ENCODE data around the gene PRUNE2.

PRUNE2 gene

DNA sequence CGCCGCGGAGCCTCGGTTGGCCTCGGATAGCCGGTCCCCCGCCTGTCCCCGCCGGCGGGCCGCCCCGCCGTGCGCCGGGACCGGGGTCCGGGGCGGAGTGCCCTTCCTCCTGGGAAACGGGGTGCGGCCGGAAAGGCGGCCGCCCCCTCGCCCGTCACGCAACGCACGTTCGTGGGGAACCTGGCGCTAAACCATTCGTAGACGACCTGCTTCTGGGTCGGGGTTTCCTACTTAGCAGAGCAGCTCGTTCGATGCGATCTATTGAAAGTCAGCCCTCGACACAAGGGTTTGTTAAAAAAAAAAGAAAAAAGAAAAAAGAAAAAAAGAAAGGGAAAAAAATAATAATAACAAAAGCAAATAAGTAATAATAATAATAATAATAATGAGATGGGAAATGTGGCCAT is 334.2 kb downstream of the PRUNE2 start:
- TF ChIP-seq, protein P1, sequence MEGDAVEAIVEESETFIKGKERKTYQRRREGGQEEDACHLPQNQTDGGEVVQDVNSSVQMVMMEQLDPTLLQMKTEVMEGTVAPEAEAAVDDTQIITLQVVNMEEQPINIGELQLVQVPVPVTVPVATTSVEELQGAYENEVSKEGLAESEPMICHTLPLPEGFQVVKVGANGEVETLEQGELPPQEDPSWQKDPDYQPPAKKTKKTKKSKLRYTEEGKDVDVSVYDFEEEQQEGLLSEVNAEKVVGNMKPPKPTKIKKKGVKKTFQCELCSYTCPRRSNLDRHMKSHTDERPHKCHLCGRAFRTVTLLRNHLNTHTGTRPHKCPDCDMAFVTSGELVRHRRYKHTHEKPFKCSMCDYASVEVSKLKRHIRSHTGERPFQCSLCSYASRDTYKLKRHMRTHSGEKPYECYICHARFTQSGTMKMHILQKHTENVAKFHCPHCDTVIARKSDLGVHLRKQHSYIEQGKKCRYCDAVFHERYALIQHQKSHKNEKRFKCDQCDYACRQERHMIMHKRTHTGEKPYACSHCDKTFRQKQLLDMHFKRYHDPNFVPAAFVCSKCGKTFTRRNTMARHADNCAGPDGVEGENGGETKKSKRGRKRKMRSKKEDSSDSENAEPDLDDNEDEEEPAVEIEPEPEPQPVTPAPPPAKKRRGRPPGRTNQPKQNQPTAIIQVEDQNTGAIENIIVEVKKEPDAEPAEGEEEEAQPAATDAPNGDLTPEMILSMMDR (IDR thresholded peaks at IDR 0.05; ENCODE audit: borderline replicate concordance, insufficient read depth, low read depth, low read length) = no peak
- no peak overlapping the region for H3K4me3 ChIP-seq (ENCODE audit: low read depth, low read length)

DNA sequence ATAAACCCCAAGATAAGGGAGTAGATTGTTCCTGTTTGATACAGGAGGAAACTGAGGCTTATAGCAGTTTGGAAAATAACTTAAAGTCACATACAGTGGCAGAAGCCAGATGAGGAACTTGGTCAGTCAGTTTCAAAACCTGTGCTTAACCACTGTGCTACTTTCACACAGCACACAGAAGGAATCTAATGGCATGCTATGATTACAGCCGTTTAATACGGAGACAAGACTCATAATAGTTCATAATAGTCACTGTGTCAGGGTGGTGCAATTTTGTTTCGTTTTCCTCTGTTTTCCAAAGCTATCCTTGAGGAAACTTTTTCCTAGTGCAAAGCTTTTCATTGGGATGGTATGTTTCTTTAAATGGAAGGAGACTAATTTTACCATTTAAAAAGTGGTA is 334.6 kb downstream of the PRUNE2 start:
- H3K4me3 ChIP-seq (ENCODE audit: low read depth, low read length) = no peak overlapping the region
- TF ChIP-seq, protein P1 (IDR thresholded peaks at IDR 0.05; ENCODE audit: borderline replicate concordance, insufficient read depth, low read depth, low read length) = no peak

DNA sequence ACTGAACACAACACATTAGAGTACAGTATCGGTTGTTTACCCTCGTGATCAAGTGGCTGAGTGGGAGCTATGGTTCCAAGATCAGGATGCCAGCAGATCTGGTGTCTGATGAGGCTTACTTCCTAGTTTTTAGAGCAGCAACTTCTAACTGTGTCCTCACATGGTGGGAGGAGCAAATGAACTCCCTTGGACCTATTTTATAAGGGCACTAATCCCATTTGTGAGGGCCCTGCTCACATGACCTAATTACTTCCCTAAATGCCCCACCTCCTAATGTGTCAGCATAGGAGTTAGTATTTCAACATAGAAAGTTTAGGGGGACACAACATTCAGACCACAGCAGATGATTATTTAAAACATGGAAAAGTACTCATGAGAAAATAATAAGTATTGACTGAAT is 335.1 kb downstream of the PRUNE2 start:
- TF ChIP-seq, protein P1 (IDR thresholded peaks at IDR 0.05; ENCODE audit: borderline replicate concordance, insufficient read depth, low read depth, low read length) = no peak
- no peak overlapping the region for H3K4me3 ChIP-seq (ENCODE audit: low read depth, low read length)

DNA sequence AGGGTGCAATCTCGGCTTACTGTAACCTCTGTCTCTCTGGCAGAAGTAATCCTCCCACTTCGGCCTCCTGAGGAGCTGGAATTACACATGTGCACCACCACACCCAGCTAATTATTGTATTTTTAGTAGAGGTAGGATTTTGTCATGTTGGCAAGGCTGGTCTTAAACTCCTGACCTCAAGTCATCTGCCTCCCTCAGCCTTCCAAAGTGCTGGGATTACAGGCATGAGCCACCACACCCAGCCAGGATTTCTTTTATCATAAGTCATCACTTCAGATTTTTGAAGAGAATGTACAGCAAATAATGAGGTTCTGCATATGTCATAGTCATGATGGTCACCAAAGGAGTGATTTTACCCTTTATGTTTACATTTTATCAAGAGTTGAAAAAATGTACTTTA is 338.8 kb downstream of the PRUNE2 start:
- no peak overlapping the region for H3K4me3 ChIP-seq (ENCODE audit: low read depth, low read length)
- TF ChIP-seq, protein P1 (IDR thresholded peaks at IDR 0.05; ENCODE audit: borderline replicate concordance, insufficient read depth, low read depth, low read length) = no peak

DNA sequence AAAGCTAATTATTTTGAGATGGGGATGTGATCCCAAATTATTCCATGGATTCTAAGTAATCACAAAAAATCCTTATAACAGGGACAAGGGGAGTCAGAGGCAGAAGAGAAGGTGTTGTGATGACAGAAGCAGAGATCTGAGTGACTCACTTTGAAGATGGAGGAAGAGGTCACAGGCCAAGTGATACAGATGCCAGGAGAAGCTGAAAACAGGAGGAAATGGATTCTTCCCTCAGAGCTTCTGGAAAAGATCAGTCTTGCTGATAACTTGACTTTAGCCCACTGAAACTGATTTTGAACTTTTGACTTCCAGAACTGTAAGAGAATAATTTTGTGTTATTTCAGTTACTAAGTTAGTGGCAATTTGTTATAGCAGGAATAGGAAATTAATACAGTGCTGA is 341.6 kb downstream of the PRUNE2 start:
- TF ChIP-seq, protein P1 (IDR thresholded peaks at IDR 0.05; ENCODE audit: borderline replicate concordance, insufficient read depth, low read depth, low read length) = no peak
- H3K4me3 ChIP-seq (ENCODE audit: low read depth, low read length) = no peak overlapping the region

DNA sequence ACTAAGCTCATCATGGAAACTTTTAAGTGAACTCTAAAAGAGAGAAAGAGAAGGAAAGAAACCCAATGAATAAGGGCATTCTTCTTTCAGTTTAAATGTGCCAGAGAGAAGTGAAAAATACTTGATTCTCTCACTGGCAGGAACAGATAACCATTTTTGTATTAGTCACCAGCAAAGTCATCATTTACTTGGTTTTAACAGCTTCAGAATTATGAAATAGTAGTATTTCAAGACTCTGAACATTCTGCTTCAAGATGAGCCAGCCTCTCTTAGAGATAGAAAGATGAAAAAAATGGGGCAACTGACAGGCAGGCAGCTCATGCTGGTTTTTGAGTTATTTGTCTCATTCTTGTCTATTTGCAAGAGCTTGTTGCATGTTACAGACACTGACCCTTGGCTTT is 343.4 kb downstream of the PRUNE2 start:
- TF ChIP-seq, protein P1 (IDR thresholded peaks at IDR 0.05; ENCODE audit: borderline replicate concordance, insufficient read depth, low read depth, low read length) = no peak
- no peak overlapping the region for H3K4me3 ChIP-seq (ENCODE audit: low read depth, low read length)

DNA sequence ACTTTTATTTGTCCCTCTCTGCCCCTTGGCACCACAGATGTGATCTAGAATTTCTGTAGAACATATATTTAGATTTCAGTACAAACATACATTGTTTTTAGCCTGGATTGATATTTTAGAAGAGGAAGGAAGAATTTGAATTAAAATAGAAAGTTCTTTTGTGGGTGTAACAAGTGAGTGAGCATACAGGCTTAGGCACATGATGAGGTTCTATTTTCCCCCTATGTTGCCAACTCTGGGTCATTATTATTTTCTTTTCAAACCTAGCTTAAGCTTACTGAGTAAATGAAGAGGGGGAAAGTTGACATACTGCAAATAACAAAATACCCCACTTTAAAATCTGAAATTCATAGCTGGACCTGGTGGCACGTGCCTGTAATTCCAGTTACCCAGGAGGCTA is 344.0 kb downstream of the PRUNE2 start:
- H3K4me3 ChIP-seq (ENCODE audit: low read depth, low read length) = no peak overlapping the region
- TF ChIP-seq, protein P1 (IDR thresholded peaks at IDR 0.05; ENCODE audit: borderline replicate concordance, insufficient read depth, low read depth, low read length) = no peak
